GM12878 (cell line): ENCODE data around the gene PALS2. TPM values are rescaled to one million over a fixed set of nuclear protein-coding genes. Genes with fewer than 3 reads are reported as not detected.

Experiments used
- ATAC-seq: fragments of 200-7000 bp; cut with Tn5 transposase; 3 replicates; pipeline ENCODE4 v1.9.1; 2020; ENCODE audit warnings: mild to moderate bottlenecking, moderate library complexity
- Bru-seq: library from RNA; stranded (reverse); fragments of 400-500 nt; gene quantifications from one replicate; lab custom pipeline; 2021; lab: Mats Ljungman, UMichigan
- BruChase-seq, 2 experiments: library from RNA; stranded (reverse); fragments of 400-500 nt; gene quantifications; one replicate each; lab custom pipeline; 2021; lab: Mats Ljungman, UMichigan
- BruUV-seq: library from RNA; stranded (reverse); fragments of 400-500 nt; replicated peaks from 2 replicates; lab custom pipeline; 2021; lab: Mats Ljungman, UMichigan
- CTCF ChIA-PET: fragments of 300-600 bp; sonication (Branson Sonifier 250); formaldehyde crosslinking; extraction: SDS; loops from one replicate; lab custom pipeline; 2021; ENCODE audit warnings: inconsistent platforms; lab: Yijun Ruan, JAX
- POLR2A ChIA-PET: fragments of 350-600 bp; formaldehyde crosslinking; extraction: SDS; loops from one replicate; lab custom pipeline; 2021; ENCODE audit warnings: inconsistent platforms; lab: Charles Lee
- RAD21 ChIA-PET: fragments of 300-600 bp; sonication (Branson Sonifier 250); formaldehyde crosslinking; loops from one replicate; lab custom pipeline; 2023; ENCODE audit warnings: antibody characterized with exemption; ENCODE audit not compliant: unreplicated experiment; lab: Charles Lee
- SMC1A ChIA-PET: fragments of 300-600 bp; sonication (Branson Sonifier 250); formaldehyde crosslinking; loops from one replicate; lab custom pipeline; 2023; ENCODE audit not compliant: unreplicated experiment, uncharacterized antibody; lab: Charles Lee
- DNase-seq: peaks from one replicate; pipeline ENCODE4 v3.0.0-alpha.2; 2011; ENCODE audit warnings: low read depth, low spot score
- FAIRE-seq: peaks from 3 replicates; lab custom pipeline; 2011; peaks lifted over from hg19 to GRCh38; lab: Jason Lieb, UNC
- H2AFZ ChIP-seq: 2 replicates; pipeline ENCODE4 v1.6.0; 2011; ENCODE audit warnings: low read depth, low read length, control low read depth; ENCODE audit not compliant: control insufficient read depth
- H3K27ac ChIP-seq: 2 replicates; pipeline ENCODE4 v1.5.1; 2011; ENCODE audit warnings: control low read depth; ENCODE audit not compliant: control insufficient read depth, insufficient read depth
- H3K27me3 ChIP-seq, 2 experiments: replicated peaks in 1 of 2; 2 replicates each; pipeline versions ENCODE4 v1.6.0 to v1.6.1; 2011; ENCODE audit warnings: low read length in 1 of 2; ENCODE audit not compliant: control insufficient read depth in 2 of 2, insufficient read depth in 2 of 2
- H3K36me3 ChIP-seq, 2 experiments: 2 replicates each; pipeline ENCODE4 v1.5.1; 2011; ENCODE audit warnings: low read length in 1 of 2; ENCODE audit not compliant: control insufficient read depth in 2 of 2, insufficient read depth in 2 of 2
- H3K4me1 ChIP-seq: 2 replicates; pipeline ENCODE4 v1.6.1; 2011; ENCODE audit warnings: mild to moderate bottlenecking, low read length, moderate library complexity, mixed read lengths; ENCODE audit not compliant: control insufficient read depth, insufficient read depth
- H3K4me2 ChIP-seq: 2 replicates; pipeline ENCODE4 v1.6.0; 2011; ENCODE audit warnings: control low read depth; ENCODE audit not compliant: control insufficient read depth, insufficient read depth
- H3K4me3 ChIP-seq: fragments of 200-600 bp; sonication (generic); 2 replicates; pipeline ENCODE4 v1.5.1; 2016
- H3K79me2 ChIP-seq: 2 replicates; pipeline ENCODE4 v1.6.0; 2011; ENCODE audit warnings: low read length; ENCODE audit not compliant: control insufficient read depth, insufficient read depth
- H3K9ac ChIP-seq: 2 replicates; pipeline ENCODE4 v1.8.0; 2011; ENCODE audit warnings: low read length, control low read depth, mixed read lengths; ENCODE audit not compliant: control insufficient read depth, insufficient read depth
- H3K9me3 ChIP-seq: replicated peaks from 3 replicates; pipeline ENCODE4 v1.5.1; 2011; ENCODE audit warnings: mild to moderate bottlenecking, low read length; ENCODE audit not compliant: control insufficient read depth, insufficient read depth
- H4K20me1 ChIP-seq: 2 replicates; pipeline ENCODE4 v1.6.0; 2011; ENCODE audit not compliant: control insufficient read depth, insufficient read depth
- BHLHE40 ChIP-seq, 2 experiments: fragments of 450-650 bp in 1 of 2; IDR thresholded peaks; 2 replicates each; pipeline ENCODE4 v1.6.1; 2011 to 2017; ENCODE audit warnings: low read depth in 2 of 2, borderline replicate concordance in 1 of 2, improper control_type of control experiment in 1 of 2, low read length in 1 of 2, mild to moderate bottlenecking in 1 of 2
- CEBPB ChIP-seq, 2 experiments: fragments of 150-350 bp in 1 of 2; IDR thresholded peaks; 2 replicates each; pipeline ENCODE4 v1.6.1; 2012 to 2014; ENCODE audit warnings: low read depth in 2 of 2, low read length in 2 of 2, borderline replicate concordance in 1 of 2, inconsistent platforms in 1 of 2
- CHD2 ChIP-seq: IDR thresholded peaks from 2 replicates; pipeline ENCODE4 v1.6.1; 2011; ENCODE audit warnings: low read depth, low read length, improper control_type of control experiment, borderline replicate concordance
- DPF2 ChIP-seq: fragments of 450-650 bp; IDR thresholded peaks from 2 replicates; pipeline ENCODE4 v1.6.1; 2017; ENCODE audit warnings: mild to moderate bottlenecking
- GATAD2B ChIP-seq: fragments of 450-650 bp; conservative IDR thresholded peaks from 2 replicates; pipeline ENCODE4 v1.6.1; 2017; ENCODE audit warnings: low read depth, mild to moderate bottlenecking, moderate library complexity
- NFXL1 ChIP-seq: fragments of 450-650 bp; IDR thresholded peaks from 2 replicates; pipeline ENCODE4 v1.6.1; 2017; ENCODE audit warnings: antibody characterized with exemption, mild to moderate bottlenecking, borderline replicate concordance
- NR2F1 ChIP-seq: fragments of 450-650 bp; conservative IDR thresholded peaks from 2 replicates; pipeline ENCODE4 v1.6.1; 2017; ENCODE audit warnings: mild to moderate bottlenecking
- PBX3 ChIP-seq: IDR thresholded peaks from 2 replicates; pipeline ENCODE4 v1.6.1; 2011; ENCODE audit warnings: mild to moderate bottlenecking, low read depth, low read length, moderate library complexity; ENCODE audit not compliant: insufficient replicate concordance
- POLR2A ChIP-seq: IDR thresholded peaks from 2 replicates; pipeline ENCODE4 v1.6.1; 2011; ENCODE audit warnings: low read depth, mild to moderate bottlenecking, low read length
- SMAD1 ChIP-seq: fragments of 450-650 bp; IDR thresholded peaks from 2 replicates; pipeline ENCODE4 v1.6.1; 2018; ENCODE audit warnings: mild to moderate bottlenecking, low read depth; ENCODE audit not compliant: partially characterized antibody
- TAF1 ChIP-seq: IDR thresholded peaks from 2 replicates; pipeline ENCODE4 v1.6.1; 2011; ENCODE audit warnings: mild to moderate bottlenecking, low read depth, low read length, borderline replicate concordance
- WGBS: methylation state at CpG from one replicate; pipeline ENCODE4 v1.1.6; 2016; ENCODE audit warnings: low lambda C conversion rate; ENCODE audit not compliant: insufficient replicate concordance, insufficient coverage; ENCODE audit errors: missing lambda C conversion rate; 5-methylcytosine and 5-hydroxymethylcytosine counted together
- in situ Hi-C: fragments of 300-500 bp; cut with MboI; formaldehyde crosslinking; loops from 9 replicates; pipeline ENCODE4 v1.14.3; 2018; ENCODE audit warnings: mixed read lengths
- intact Hi-C: fragments of 100-400 bp; cut with micrococcal nuclease; formaldehyde crosslinking; loops from one replicate; pipeline ENCODE4 v1.14.2; 2022; ENCODE audit not compliant: unreplicated experiment
- long read RNA-seq, 2 experiments: library from polyadenylated mRNA; unstranded; transcript quantifications; one replicate each; pipeline ENCODE4 v2.0.0, GENCODE V29; 2019 to 2020
- polyA minus RNA-seq, 3 experiments: library from RNA; depleted of rRNA, polyadenylated mRNA; stranded (reverse); fragments of >200 nt; gene quantifications; 2 replicates each; pipeline ENCODE4 v1.2.3, GENCODE V29; 2011
- polyA plus RNA-seq, 11 experiments: library from polyadenylated mRNA; depleted of rRNA in 4 of 11; unstranded in 6 of 11; stranded (reverse) in 5 of 11; fragments of >200 nt; fragmentation: Nextera tagmentation in 4 of 11; fragmentation: Illumina TruSeq in 1 of 11; extraction: Ambion mirVana in 4 of 11; extraction: Trizol in 1 of 11; gene quantifications; 1 replicate in 1 of 11; 2 replicates in 10 of 11; pipeline versions ENCODE4 v1.2.1 to v1.2.3, GENCODE V29; 2011 to 2016; ENCODE audit warnings: inconsistent platforms in 2 of 11, missing spikeins in 2 of 11, low read depth in 1 of 11
- total RNA-seq, 4 experiments: library from RNA; depleted of rRNA in 3 of 4; stranded (reverse); fragments of >200 nt in 3 of 4; fragmentation: Illumina TruSeq in 1 of 4; extraction: Trizol in 1 of 4; gene quantifications; 2 replicates each; pipeline versions ENCODE4 v1.2.1 to v1.2.3, GENCODE V29; 2013 to 2021
- TF ChIP-seq, protein P1 (sequence below): fragments of 450-650 bp; formaldehyde crosslinking; IDR thresholded peaks from 2 replicates; pipeline ENCODE4 v1.5.0; 2022; ENCODE audit warnings: mild to moderate bottlenecking, missing genetic modification characterization
- TF ChIP-seq, protein P2 (sequence below): fragments of 450-650 bp; IDR thresholded peaks from 2 replicates; pipeline ENCODE4 v1.6.1; 2016; ENCODE audit warnings: mild to moderate bottlenecking

Gene PALS2
- 57.8 and 72.9 TPM in 2 replicates for total RNA-seq (2013; cell fraction: nucleolus; rRNA removed)
- total RNA-seq (2014; rRNA removed) (10.7 and 15.0 TPM in 2 replicates), total RNA-seq (2014; rRNA removed; fragmentation: Illumina TruSeq; extraction: Trizol) (23.2 and 24.7 TPM in 2 replicates), total RNA-seq (2021) (45.3 and 53.5 TPM in 2 replicates), polyA plus RNA-seq (2011; rRNA removed) (19.3 and 26.6 TPM in 2 replicates), polyA plus RNA-seq (2014; fragmentation: Illumina TruSeq; extraction: Trizol) (27.2 and 39.6 TPM in 2 replicates), polyA plus RNA-seq (2014; fragmentation: Nextera tagmentation; extraction: Ambion mirVana) (10 to 100 TPM; 15.2 to 21.6 TPM), polyA plus RNA-seq (2014; rRNA removed) (17.5 and 18.6 TPM in 2 replicates), polyA plus RNA-seq (2016; fragmentation: Nextera tagmentation; extraction: Ambion mirVana) (10 to 100 TPM; 19.6 to 20.6 TPM), polyA minus RNA-seq (2011; rRNA and poly(A)+ RNA removed) (17.8 and 40.1 TPM in 2 replicates), Bru-seq, nascent RNA (percentile 83 among the genes with signal in this experiment), BruChase-seq, experiment 1, labeled RNA remaining after a 6-hour chase (percentile 79 among the genes with signal in this experiment), BruChase-seq, experiment 2, labeled RNA remaining after a 2-hour chase (percentile 80 among the genes with signal in this experiment)
- polyA plus RNA-seq (2011; ENCODE audit: low read depth): 6.3 TPM
- polyA plus RNA-seq (2011; cell fraction: cytosol; rRNA removed): 4.4 and 5.7 TPM in 2 replicates
- polyA plus RNA-seq (2011; cell fraction: nucleus; rRNA removed): 7.4 and 9.8 TPM in 2 replicates
- polyA plus RNA-seq (2012): 12.1 and 14.5 TPM in 2 replicates
- 14.4 and 21.5 TPM in 2 replicates for polyA minus RNA-seq (2011; cell fraction: cytosol; rRNA and poly(A)+ RNA removed)
- 9.4 and 21.9 TPM in 2 replicates for polyA minus RNA-seq (2011; cell fraction: nucleus; rRNA and poly(A)+ RNA removed)
- long read RNA-seq, experiment 1, partial matches to known transcripts: 3 of 11 reads
- long read RNA-seq, experiment 1, other reads (novel, unspliced or antisense): 7 of 11 reads
- long read RNA-seq, experiment 2, partial matches to known transcripts: 5 of 19 reads
- long read RNA-seq, experiment 2, other reads (novel, unspliced or antisense): 12 of 19 reads

DNA sequence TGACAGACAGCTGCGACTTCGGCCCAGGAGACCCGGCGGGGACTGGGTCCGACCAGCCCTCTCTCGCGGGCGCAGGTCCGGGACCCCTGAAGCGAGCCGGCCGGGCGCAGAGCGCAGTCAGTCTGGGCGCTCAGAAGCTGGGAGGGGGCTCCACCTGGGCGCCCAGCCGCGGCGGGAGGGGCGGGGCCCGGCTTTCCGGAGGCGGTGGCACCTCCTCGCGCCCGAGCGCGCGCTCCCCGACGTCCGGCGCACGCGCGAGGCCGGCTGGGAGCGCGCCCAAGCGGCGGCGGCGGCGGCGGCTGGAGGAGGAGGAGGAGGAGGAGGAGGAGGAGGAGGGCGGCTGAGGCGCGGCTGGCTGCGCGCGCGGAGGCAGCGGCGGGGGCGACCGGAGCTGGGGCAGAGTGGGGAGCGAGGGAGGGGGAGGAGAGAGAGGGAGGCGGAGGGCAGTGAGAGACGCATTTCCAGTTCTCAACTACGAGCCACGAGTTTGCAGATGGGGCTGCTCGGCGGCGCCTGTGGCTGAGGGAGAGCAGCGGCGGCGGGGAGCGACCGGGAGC, at the start of gene PALS2:
PALS2 (plus strand) TSS at position 456 of the 557 bp plus-strand sequence. CDS start 50,216 bp downstream, outside the sequence.
- FAIRE-seq (no peak), DNase-seq (no peak), ATAC-seq (peak; percentile 61)
- Histone ChIP-seq H3K4me2 (peak within 1 kb of the TSS; percentile 94), H4K20me1 (no peaks in the 10 kb centered on the region), H3K79me2 (peaks cover 43% of the 10 kb centered on the region), H3K4me1 (no peaks in the 10 kb centered on the region; the same call in 1 of the 2 replicates), H3K27me3 (peaks cover 0 to 2% of the 10 kb centered on the region in 2 experiments; a peak in 3 of 4 replicates), H3K36me3 (no peaks in the 10 kb centered on the region), H3K27ac (peak within 1 kb of the TSS; percentile 60), H2AFZ (peak within 1 kb of the TSS; percentile 91), H3K4me3 (peak within 1 kb of the TSS; percentile 81), H3K9me3 (no peaks in the 10 kb centered on the region), H3K9ac (peak within 1 kb of the TSS; percentile 69)
- under 1% methylated on average over 29 of the region's 69 CpGs for WGBS
- CTCF ChIA-PET: interaction anchor here (7.1 kb wide), 1 partner anchor 17 kb away, joined by 147 read pairs; no protein-coding TSS in a partner anchor
- intact Hi-C loops: loop anchor here (2.0 to 10.0 kb wide), 2 partner anchors 16 to 1028 kb away; no protein-coding TSS in a partner anchor
- POLR2A ChIA-PET: no interaction called here
- SMC1A ChIA-PET: interaction anchor here (1.8 to 10.1 kb wide), 4 partner anchors 16 to 94 kb away, joined by 6 to 142 read pairs (median 52); no protein-coding TSS in a partner anchor
- BruUV-seq: no TSS peak
- RAD21 ChIA-PET: interaction anchor here (1.0 to 8.1 kb wide), 2 partner anchors 95 to 239 kb away, joined by 3 to 106 read pairs; no protein-coding TSS in a partner anchor
- in situ Hi-C loops: no loop called here
- peak; percentile 10 for TF ChIP-seq PBX3
- TF ChIP-seq DPF2: 0 out of 2 replicates have a peak, but pooled peaks have one; percentile 52
- TF ChIP-seq, protein P1, sequence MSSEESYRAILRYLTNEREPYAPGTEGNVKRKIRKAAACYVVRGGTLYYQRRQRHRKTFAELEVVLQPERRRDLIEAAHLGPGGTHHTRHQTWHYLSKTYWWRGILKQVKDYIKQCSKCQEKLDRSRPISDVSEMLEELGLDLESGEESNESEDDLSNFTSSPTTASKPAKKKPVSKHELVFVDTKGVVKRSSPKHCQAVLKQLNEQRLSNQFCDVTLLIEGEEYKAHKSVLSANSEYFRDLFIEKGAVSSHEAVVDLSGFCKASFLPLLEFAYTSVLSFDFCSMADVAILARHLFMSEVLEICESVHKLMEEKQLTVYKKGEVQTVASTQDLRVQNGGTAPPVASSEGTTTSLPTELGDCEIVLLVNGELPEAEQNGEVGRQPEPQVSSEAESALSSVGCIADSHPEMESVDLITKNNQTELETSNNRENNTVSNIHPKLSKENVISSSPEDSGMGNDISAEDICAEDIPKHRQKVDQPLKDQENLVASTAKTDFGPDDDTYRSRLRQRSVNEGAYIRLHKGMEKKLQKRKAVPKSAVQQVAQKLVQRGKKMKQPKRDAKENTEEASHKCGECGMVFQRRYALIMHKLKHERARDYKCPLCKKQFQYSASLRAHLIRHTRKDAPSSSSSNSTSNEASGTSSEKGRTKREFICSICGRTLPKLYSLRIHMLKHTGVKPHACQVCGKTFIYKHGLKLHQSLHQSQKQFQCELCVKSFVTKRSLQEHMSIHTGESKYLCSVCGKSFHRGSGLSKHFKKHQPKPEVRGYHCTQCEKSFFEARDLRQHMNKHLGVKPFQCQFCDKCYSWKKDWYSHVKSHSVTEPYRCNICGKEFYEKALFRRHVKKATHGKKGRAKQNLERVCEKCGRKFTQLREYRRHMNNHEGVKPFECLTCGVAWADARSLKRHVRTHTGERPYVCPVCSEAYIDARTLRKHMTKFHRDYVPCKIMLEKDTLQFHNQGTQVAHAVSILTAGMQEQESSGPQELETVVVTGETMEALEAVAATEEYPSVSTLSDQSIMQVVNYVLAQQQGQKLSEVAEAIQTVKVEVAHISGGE (CRISPR knock-in tag): no peak
- TF ChIP-seq, protein P2, sequence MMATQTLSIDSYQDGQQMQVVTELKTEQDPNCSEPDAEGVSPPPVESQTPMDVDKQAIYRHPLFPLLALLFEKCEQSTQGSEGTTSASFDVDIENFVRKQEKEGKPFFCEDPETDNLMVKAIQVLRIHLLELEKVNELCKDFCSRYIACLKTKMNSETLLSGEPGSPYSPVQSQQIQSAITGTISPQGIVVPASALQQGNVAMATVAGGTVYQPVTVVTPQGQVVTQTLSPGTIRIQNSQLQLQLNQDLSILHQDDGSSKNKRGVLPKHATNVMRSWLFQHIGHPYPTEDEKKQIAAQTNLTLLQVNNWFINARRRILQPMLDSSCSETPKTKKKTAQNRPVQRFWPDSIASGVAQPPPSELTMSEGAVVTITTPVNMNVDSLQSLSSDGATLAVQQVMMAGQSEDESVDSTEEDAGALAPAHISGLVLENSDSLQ: peak; percentile 79
- TF ChIP-seq TAF1: peak; percentile 27; the same call in 1 of the 2 replicates
- TF ChIP-seq CHD2: 0 out of 2 replicates have a peak, but pooled peaks have one; percentile 17
- peak; percentile 48; the same call in 1 of the 2 replicates for TF ChIP-seq GATAD2B
- TF ChIP-seq NFXL1: peak; percentile 99
- TF ChIP-seq NR2F1: no peak
- peak; percentile 66 for TF ChIP-seq POLR2A
- no peak for TF ChIP-seq SMAD1
- peak in 1 of 2 experiments; percentile 64; a peak in 1 of 4 replicates for TF ChIP-seq BHLHE40 (IDR thresholded peaks at IDR 0.05; ENCODE audit: borderline replicate concordance in 1 of 2, low read depth in 2 of 2, low read length in 1 of 2)
- TF ChIP-seq CEBPB (IDR thresholded peaks at IDR 0.05; ENCODE audit: borderline replicate concordance in 1 of 2, low read depth in 2 of 2, low read length in 2 of 2): no peak
